Transverse colon (tissue), 4 donors: ENCODE data around the gene RGS13. TPM values are rescaled to one million over a fixed set of nuclear protein-coding genes. Genes with fewer than 3 reads are reported as not detected.

Experiments used
- DNase-seq: peaks from one replicate; pipeline ENCODE4 v3.0.0-alpha.2; 2019
- H3K27ac ChIP-seq, 4 donors: fragments of 200-600 bp; sonication (generic); 2 replicates each; pipeline ENCODE4 v1.5.1; 2016 to 2018; ENCODE audit warnings: inconsistent platforms in 4 of 4
- H3K27me3 ChIP-seq: fragments of 200-600 bp; sonication (generic); 2 replicates; pipeline ENCODE4 v1.5.1; 2017; ENCODE audit warnings: inconsistent platforms
- H3K36me3 ChIP-seq, 4 donors: fragments of 200-600 bp; sonication (generic); 2 replicates each; pipeline ENCODE4 v1.5.1; 2017 to 2019; ENCODE audit warnings: inconsistent platforms in 4 of 4
- H3K4me1 ChIP-seq, 4 donors: fragments of 200-600 bp; sonication (generic); 2 replicates each; pipeline ENCODE4 v1.5.1; 2017 to 2020; ENCODE audit warnings: inconsistent platforms in 4 of 4
- H3K4me3 ChIP-seq, 4 donors: fragments of 200-600 bp; sonication (generic); 1 replicate in 1 of 4; 2 replicates in 3 of 4; pipeline versions ENCODE4 v1.5.1 to v1.6.1; 2017 to 2019; ENCODE audit warnings: inconsistent platforms in 4 of 4
- H3K9me3 ChIP-seq, 2 donors: fragments of 200-600 bp; sonication (generic); 2 replicates each; pipeline ENCODE4 v1.5.1; 2017 to 2019; ENCODE audit warnings: inconsistent platforms in 2 of 2
- EP300 ChIP-seq: sonication (generic); formaldehyde crosslinking; IDR thresholded peaks from one replicate; pipeline ENCODE4 v1.6.1; 2017; ENCODE audit warnings: antibody characterized with exemption, low read depth
- POLR2A ChIP-seq: fragments of 450-650 bp; IDR thresholded peaks from one replicate; pipeline ENCODE4 v1.6.1; 2016; ENCODE audit warnings: antibody characterized with exemption, mild to moderate bottlenecking, moderate library complexity
- POLR2AphosphoS5 ChIP-seq, 3 donors: sonication (generic); formaldehyde crosslinking; IDR thresholded peaks; one replicate each; pipeline ENCODE4 v1.6.1; 2016; ENCODE audit warnings: antibody characterized with exemption in 3 of 3
- WGBS, 2 donors: methylation state at CpG; one replicate each; pipeline ENCODE4 v1.1.5; 2018; ENCODE audit warnings: low coverage in 1 of 2; 5-methylcytosine and 5-hydroxymethylcytosine counted together
- in situ Hi-C, 4 donors: fragments of 200-750 bp; cut with MboI; loops; one replicate each; pipeline versions ENCODE4 v1.15.0 to v1.15.1; 2017; ENCODE audit warnings: low sequenced_read_pairs in 3 of 4, low pct_ligation_motif_present in 1 of 4, low pct_unique_long_range_greater_than_20kb in 1 of 4
- intact Hi-C: fragments of 100-400 bp; cut with DNase I; formaldehyde crosslinking; loops from one replicate; pipeline ENCODE4 v1.15.1; 2023; ENCODE audit warnings: low total_unique reads
- total RNA-seq, 4 donors: library from RNA; depleted of rRNA; stranded (reverse); fragments of >200 nt; gene quantifications; one replicate each; pipeline ENCODE4 v1.1.0, GENCODE V29; 2016
- TF ChIP-seq, protein P1 (sequence below), 5 experiments: fragments of 200-600 bp in 3 of 5; fragments of 450-650 bp in 2 of 5; sonication (generic) in 3 of 5; IDR thresholded peaks; 1 replicate in 2 of 5; 2 replicates in 3 of 5; pipeline ENCODE4 v1.5.1; 2016 to 2017; ENCODE audit warnings: antibody characterized with exemption in 5 of 5, inconsistent platforms in 3 of 5, mild to moderate bottlenecking in 2 of 5, moderate library complexity in 1 of 5

RGS13 gene
- total RNA-seq, 4 donors from 2014 or later, result 1.2 to 1.3 TPM; not detected in 2

- no peak for DNase-seq
- in situ Hi-C loops, result loop anchor here in 3 of 4 donors (10.0 to 25.0 kb wide), 2 partner anchors 126 to 436 kb away; no protein-coding TSS in a partner anchor
Observed at GRCh38 chr1:192601143-192601542, 34.8 kb upstream of the RGS13 start.

GRCh38 chr1:192601567-192601966 lies 34.4 kb upstream of the RGS13 start:
- H3K27me3 ChIP-seq, result no peaks in the 10 kb centered on the region
- H3K27ac ChIP-seq, result no peak overlapping the region
- H3K36me3 ChIP-seq, result no peaks in the 10 kb centered on the region
- H3K4me3 ChIP-seq, result no peak overlapping the region
- DNase-seq, result no peak
- intact Hi-C loops (no loop called here), in situ Hi-C loops (loop anchor here in 3 of 4 donors (10.0 to 25.0 kb wide), 2 partner anchors 127 to 436 kb away; no protein-coding TSS in a partner anchor)
- H3K9me3 ChIP-seq, result no peaks in the 10 kb centered on the region
- TF ChIP-seq POLR2AphosphoS5 (IDR thresholded peaks at IDR 0.05) (no peak), EP300 (no peak), POLR2A (no peak)
- TF ChIP-seq, protein P1, sequence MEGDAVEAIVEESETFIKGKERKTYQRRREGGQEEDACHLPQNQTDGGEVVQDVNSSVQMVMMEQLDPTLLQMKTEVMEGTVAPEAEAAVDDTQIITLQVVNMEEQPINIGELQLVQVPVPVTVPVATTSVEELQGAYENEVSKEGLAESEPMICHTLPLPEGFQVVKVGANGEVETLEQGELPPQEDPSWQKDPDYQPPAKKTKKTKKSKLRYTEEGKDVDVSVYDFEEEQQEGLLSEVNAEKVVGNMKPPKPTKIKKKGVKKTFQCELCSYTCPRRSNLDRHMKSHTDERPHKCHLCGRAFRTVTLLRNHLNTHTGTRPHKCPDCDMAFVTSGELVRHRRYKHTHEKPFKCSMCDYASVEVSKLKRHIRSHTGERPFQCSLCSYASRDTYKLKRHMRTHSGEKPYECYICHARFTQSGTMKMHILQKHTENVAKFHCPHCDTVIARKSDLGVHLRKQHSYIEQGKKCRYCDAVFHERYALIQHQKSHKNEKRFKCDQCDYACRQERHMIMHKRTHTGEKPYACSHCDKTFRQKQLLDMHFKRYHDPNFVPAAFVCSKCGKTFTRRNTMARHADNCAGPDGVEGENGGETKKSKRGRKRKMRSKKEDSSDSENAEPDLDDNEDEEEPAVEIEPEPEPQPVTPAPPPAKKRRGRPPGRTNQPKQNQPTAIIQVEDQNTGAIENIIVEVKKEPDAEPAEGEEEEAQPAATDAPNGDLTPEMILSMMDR (IDR thresholded peaks at IDR 0.05), result no peak
- H3K4me1 ChIP-seq, result no peaks in the 10 kb centered on the region

More at GRCh38 chr1:192601143-192601542, 34.8 kb upstream of the RGS13 start:
- Histone ChIP-seq H3K27ac (no peak overlapping the region), H3K4me3 (no peak overlapping the region), H3K9me3 (no peaks in the 10 kb centered on the region), H3K4me1 (no peaks in the 10 kb centered on the region), H3K27me3 (no peaks in the 10 kb centered on the region), H3K36me3 (no peaks in the 10 kb centered on the region)
- TF ChIP-seq, protein P1 (IDR thresholded peaks at IDR 0.05), result no peak
- TF ChIP-seq POLR2AphosphoS5 (IDR thresholded peaks at IDR 0.05), result no peak
- TF ChIP-seq POLR2A, result no peak
- TF ChIP-seq EP300, result no peak
- 71 to 84% methylated on average over 1 of the region's 1 CpG for WGBS, 2 donors
- intact Hi-C loops, result no loop called here

GRCh38 chr1:192602757-192603156 lies 33.2 kb upstream of the RGS13 start:
- H3K27ac ChIP-seq, result no peak overlapping the region
- in situ Hi-C loops, result loop anchor here in 3 of 4 donors (10.0 to 25.0 kb wide), 2 partner anchors 128 to 435 kb away; no protein-coding TSS in a partner anchor
- no peak overlapping the region for H3K4me3 ChIP-seq
- H3K27me3 ChIP-seq, result no peaks in the 10 kb centered on the region
- DNase-seq, result no peak
- H3K36me3 ChIP-seq, result no peaks in the 10 kb centered on the region
- no peaks in the 10 kb centered on the region for H3K4me1 ChIP-seq
- intact Hi-C loops, result no loop called here
- TF ChIP-seq EP300, result no peak
- TF ChIP-seq, protein P1 (IDR thresholded peaks at IDR 0.05), result no peak
- no peak for TF ChIP-seq POLR2A
- no peak for TF ChIP-seq POLR2AphosphoS5 (IDR thresholded peaks at IDR 0.05)
- 80 to 85% methylated on average over 1 of the region's 1 CpG for WGBS, 2 donors
- H3K9me3 ChIP-seq, result no peaks in the 10 kb centered on the region

GRCh38 chr1:192603218-192603787 lies 32.6 kb upstream of the RGS13 start:
- H3K4me1 ChIP-seq, result no peaks in the 10 kb centered on the region
- in situ Hi-C loops (loop anchor here in 3 of 4 donors (10.0 to 25.0 kb wide), 2 partner anchors 129 to 434 kb away; no protein-coding TSS in a partner anchor), intact Hi-C loops (no loop called here)
- H3K27ac ChIP-seq, result no peak overlapping the region
- H3K4me3 ChIP-seq, result no peak overlapping the region
- no peaks in the 10 kb centered on the region for H3K36me3 ChIP-seq
- TF ChIP-seq POLR2AphosphoS5 (IDR thresholded peaks at IDR 0.05), result no peak
- TF ChIP-seq EP300, result no peak
- TF ChIP-seq, protein P1 (IDR thresholded peaks at IDR 0.05), result no peak
- no peak for TF ChIP-seq POLR2A
- H3K9me3 ChIP-seq, result no peaks in the 10 kb centered on the region
- WGBS, 2 donors, result 71 to 77% methylated on average over 2 to 3 of the region's 3 CpGs
- H3K27me3 ChIP-seq, result no peaks in the 10 kb centered on the region
- no peak for DNase-seq
